IMR-90 (cell line): ENCODE results near the gene PUS3.

ENCODE experiments used
- BHLHE40 ChIP-seq: fragments of 150-350 bp; IDR thresholded peaks from 2 replicates; pipeline ENCODE4 v1.6.1; 2016; ENCODE audit warnings: mild to moderate bottlenecking, low read depth, low read length
- CTCF ChIP-seq: conservative IDR thresholded peaks from 2 replicates; pipeline ENCODE4 v1.5.1; 2012; ENCODE audit warnings: mild to moderate bottlenecking, low read depth, low read length, improper control_type of control experiment
- MAFK ChIP-seq: IDR thresholded peaks from 2 replicates; pipeline ENCODE4 v1.6.1; 2012; ENCODE audit warnings: low read depth, low read length, improper control_type of control experiment
- POLR2A ChIP-seq: IDR thresholded peaks from 2 replicates; pipeline ENCODE4 v1.6.1; 2012; ENCODE audit warnings: mild to moderate bottlenecking, low read depth, low read length
- USF2 ChIP-seq: fragments of 150-350 bp; IDR thresholded peaks from 2 replicates; pipeline ENCODE4 v1.6.1; 2017; ENCODE audit warnings: mild to moderate bottlenecking, antibody characterized with exemption, low read length, low read depth

- TF ChIP-seq CTCF, result no peak
- TF ChIP-seq USF2, result no peak
- TF ChIP-seq BHLHE40, result no peak
- TF ChIP-seq POLR2A, result no peak
- no peak for TF ChIP-seq MAFK
Observed at GRCh38 chr11:125892994-125893393, 10.0 kb downstream of the PUS3 start.
